Transverse colon (tissue), 3 donors: ENCODE data around the gene CHIC2.

Experiments
- CTCF ChIP-seq, 5 experiments: fragments of 200-600 bp in 3 of 5; fragments of 450-650 bp in 2 of 5; sonication (generic) in 3 of 5; IDR thresholded peaks; 1 replicate in 2 of 5; 2 replicates in 3 of 5; pipeline ENCODE4 v1.5.1; 2016 to 2017; ENCODE audit warnings: antibody characterized with exemption in 5 of 5, inconsistent platforms in 3 of 5, mild to moderate bottlenecking in 2 of 5, moderate library complexity in 1 of 5
- EP300 ChIP-seq: sonication (generic); formaldehyde crosslinking; IDR thresholded peaks from one replicate; pipeline ENCODE4 v1.6.1; 2017; ENCODE audit warnings: antibody characterized with exemption, low read depth
- POLR2A ChIP-seq: fragments of 450-650 bp; IDR thresholded peaks from one replicate; pipeline ENCODE4 v1.6.1; 2016; ENCODE audit warnings: antibody characterized with exemption, mild to moderate bottlenecking, moderate library complexity

- TF ChIP-seq POLR2A: no peak
- no peak for TF ChIP-seq EP300
- TF ChIP-seq CTCF (IDR thresholded peaks at IDR 0.05): no peak
Measured at GRCh38 chr4:54076673-54077072, 12.3 kb upstream of the CHIC2 start.
